Kidney (tissue), 14 donors: ENCODE results near the gene PHKA2. TPM values are rescaled to one million over a fixed set of nuclear protein-coding genes. Genes with fewer than 3 reads are reported as not detected.

ENCODE experiments used
- DNase-seq, 5 donors: peaks; one replicate each; pipeline ENCODE4 v3.0.0-alpha.2; 2013 to 2020
- FAIRE-seq: peaks from 2 replicates; lab custom pipeline; 2012; peaks lifted over from hg19 to GRCh38; lab: Jason Lieb, UNC
- H3K27ac ChIP-seq, 2 donors: one replicate each; pipeline ENCODE4 v1.7.0; 2013; ENCODE audit warnings: low read depth in 2 of 2, low read length in 2 of 2, inconsistent platforms in 1 of 2
- H3K27me3 ChIP-seq: one replicate; pipeline ENCODE4 v1.7.1; 2013; ENCODE audit warnings: low read length, inconsistent platforms; ENCODE audit not compliant: control insufficient read depth, insufficient read depth
- H3K36me3 ChIP-seq, 3 donors: one replicate each; pipeline versions ENCODE4 v1.7.0 to v1.7.1; 2013; ENCODE audit warnings: low read length in 3 of 3, control low read depth in 1 of 3, inconsistent platforms in 1 of 3; ENCODE audit not compliant: insufficient read depth in 3 of 3, control insufficient read depth in 2 of 3
- H3K4me1 ChIP-seq, 3 donors: one replicate each; pipeline versions ENCODE4 v1.7.0 to v1.7.1; 2013; ENCODE audit warnings: low read length in 3 of 3, inconsistent platforms in 1 of 3, low read depth in 1 of 3; ENCODE audit not compliant: control insufficient read depth in 2 of 3, insufficient read depth in 2 of 3
- H3K4me3 ChIP-seq, 3 donors: one replicate each; pipeline versions ENCODE4 v1.7.0 to v1.8.1; 2013; ENCODE audit warnings: low read length in 3 of 3, control low read depth in 1 of 3, inconsistent platforms in 1 of 3
- H3K9ac ChIP-seq, 3 donors: one replicate each; pipeline versions ENCODE4 v1.7.0 to v1.7.1; 2013; ENCODE audit warnings: low read length in 3 of 3, control low read depth in 1 of 3, inconsistent platforms in 1 of 3
- H3K9me3 ChIP-seq, 3 donors: one replicate each; pipeline versions ENCODE4 v1.7.0 to v1.7.1; 2013; ENCODE audit warnings: low read length in 3 of 3, control low read depth in 1 of 3, inconsistent platforms in 1 of 3; ENCODE audit not compliant: control insufficient read depth in 2 of 3, insufficient read depth in 1 of 3
- intact Hi-C: fragments of 100-400 bp; cut with DNase I; formaldehyde crosslinking; loops from one replicate; pipeline ENCODE4 v1.11.1; 2022
- polyA plus RNA-seq: library from polyadenylated mRNA; stranded (reverse); fragments of 350-450 nt; fragmentation: Illumina TruSeq; extraction: RNeasy Lipid Tissue Mini Kit (QIAGEN cat#74804); gene quantifications from one replicate; pipeline ENCODE4 v1.2.3, GENCODE V29; 2014; ENCODE audit warnings: low read depth, low replicate concordance; ENCODE audit not compliant: insufficient read depth
- total RNA-seq: library from RNA; stranded (reverse); fragmentation: NEBNext Ultra II Directional; extraction: Animal tissue kit (Norgen Biotek cat#: 25700); gene quantifications from one replicate; pipeline ENCODE4 v1.2.1, GENCODE V29; 2021
- TF ChIP-seq, protein P1 (sequence below): IDR thresholded peaks from 3 replicates; pipeline ENCODE4 v1.5.1; 2012; ENCODE audit warnings: mild to moderate bottlenecking, moderate library complexity, borderline replicate concordance; ENCODE audit not compliant: insufficient read depth; ENCODE audit errors: extremely low read depth
- donor health status: control.
- donor health status: control.
- donor health status: control.
- donor health status: control.
- donor health status: control.
- donor health status: DM: yes; HTN: yes; CAD: no.
- donor health status: Normal renal cell carcinoma (clear cell type).

PHKA2 gene
- total and polyA plus RNA-seq, 2 donors from 2014 or later, result 14.7 to 26.3 TPM

DNA sequence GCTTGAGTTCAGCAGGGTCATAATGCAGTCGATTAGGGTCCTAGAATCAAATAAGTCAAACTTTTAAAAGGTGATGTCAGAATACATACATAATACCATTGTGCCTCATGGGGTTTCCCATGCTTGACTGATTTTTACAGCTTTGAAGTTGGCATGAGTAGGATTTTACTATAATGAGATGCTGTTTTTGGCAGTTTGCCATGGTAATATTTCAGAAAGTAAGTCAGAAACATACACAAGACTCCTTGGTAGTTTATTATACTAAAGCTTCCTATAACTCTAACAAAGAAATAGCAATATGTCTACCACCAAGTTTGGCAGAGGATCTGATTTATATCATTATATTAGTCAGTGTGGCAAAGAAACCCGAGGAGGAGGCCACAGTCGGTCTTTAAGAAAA lies 45.2 kb downstream of the PHKA2 start:
- no peak overlapping the region for H3K9ac ChIP-seq
- H3K27ac ChIP-seq, result no peak overlapping the region
- DNase-seq (peak in 2 of 5 donors; percentile 44 to 62), FAIRE-seq (no peak)
- H3K4me3 ChIP-seq, result no peak overlapping the region
- intact Hi-C loops, result no loop called here
- no peaks in the 10 kb centered on the region for H3K27me3 ChIP-seq
- TF ChIP-seq, protein P1, sequence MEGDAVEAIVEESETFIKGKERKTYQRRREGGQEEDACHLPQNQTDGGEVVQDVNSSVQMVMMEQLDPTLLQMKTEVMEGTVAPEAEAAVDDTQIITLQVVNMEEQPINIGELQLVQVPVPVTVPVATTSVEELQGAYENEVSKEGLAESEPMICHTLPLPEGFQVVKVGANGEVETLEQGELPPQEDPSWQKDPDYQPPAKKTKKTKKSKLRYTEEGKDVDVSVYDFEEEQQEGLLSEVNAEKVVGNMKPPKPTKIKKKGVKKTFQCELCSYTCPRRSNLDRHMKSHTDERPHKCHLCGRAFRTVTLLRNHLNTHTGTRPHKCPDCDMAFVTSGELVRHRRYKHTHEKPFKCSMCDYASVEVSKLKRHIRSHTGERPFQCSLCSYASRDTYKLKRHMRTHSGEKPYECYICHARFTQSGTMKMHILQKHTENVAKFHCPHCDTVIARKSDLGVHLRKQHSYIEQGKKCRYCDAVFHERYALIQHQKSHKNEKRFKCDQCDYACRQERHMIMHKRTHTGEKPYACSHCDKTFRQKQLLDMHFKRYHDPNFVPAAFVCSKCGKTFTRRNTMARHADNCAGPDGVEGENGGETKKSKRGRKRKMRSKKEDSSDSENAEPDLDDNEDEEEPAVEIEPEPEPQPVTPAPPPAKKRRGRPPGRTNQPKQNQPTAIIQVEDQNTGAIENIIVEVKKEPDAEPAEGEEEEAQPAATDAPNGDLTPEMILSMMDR, result no peak
- H3K36me3 ChIP-seq, result peaks cover 0 to 9% (median 0%) of the 10 kb centered on the region in 3 donors
- H3K4me1 ChIP-seq, result no peaks in the 10 kb centered on the region
- H3K9me3 ChIP-seq, result no peaks in the 10 kb centered on the region

GRCh38 chrX:18937173-18937572 lies 46.7 kb downstream of the PHKA2 start:
- no peak for DNase-seq
- Histone ChIP-seq H3K36me3 (peaks cover 0 to 9% (median 0%) of the 10 kb centered on the region in 3 donors), H3K4me1 (no peaks in the 10 kb centered on the region), H3K9me3 (no peaks in the 10 kb centered on the region), H3K27ac (no peak overlapping the region), H3K4me3 (no peak overlapping the region), H3K9ac (no peak overlapping the region), H3K27me3 (no peaks in the 10 kb centered on the region)
- no peak for FAIRE-seq
- intact Hi-C loops, result no loop called here
- TF ChIP-seq, protein P1, result no peak

DNA sequence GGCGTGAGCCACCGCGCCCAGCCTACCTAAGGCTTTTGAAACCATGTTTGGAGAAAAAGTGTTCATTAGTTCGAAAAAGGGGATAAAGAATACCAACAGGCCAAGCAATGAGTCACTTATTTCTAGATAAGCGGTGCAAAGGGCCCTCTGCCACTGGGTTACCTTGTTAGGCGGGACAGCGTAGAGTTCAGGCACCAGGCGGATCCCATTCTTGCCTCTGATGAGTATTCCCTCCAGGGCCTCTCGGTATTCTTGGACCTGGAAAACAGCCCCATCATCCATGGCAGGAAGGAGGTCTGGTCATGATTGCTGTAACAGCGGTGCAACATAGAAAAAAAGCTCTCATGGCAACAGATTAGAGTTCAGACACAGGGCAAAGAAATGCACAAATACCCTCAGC lies 48.0 kb downstream of the PHKA2 start:
- DNase-seq (no peak), FAIRE-seq (no peak)
- no peak overlapping the region for H3K4me3 ChIP-seq
- H3K9ac ChIP-seq, result no peak overlapping the region
- TF ChIP-seq, protein P1, result no peak
- no peaks in the 10 kb centered on the region for H3K9me3 ChIP-seq
- intact Hi-C loops, result no loop called here
- no peaks in the 10 kb centered on the region for H3K4me1 ChIP-seq
- H3K27me3 ChIP-seq, result no peaks in the 10 kb centered on the region
- no peak overlapping the region for H3K27ac ChIP-seq
- H3K36me3 ChIP-seq, result peaks cover 0 to 14% (median 3%) of the 10 kb centered on the region in 3 donors

DNA sequence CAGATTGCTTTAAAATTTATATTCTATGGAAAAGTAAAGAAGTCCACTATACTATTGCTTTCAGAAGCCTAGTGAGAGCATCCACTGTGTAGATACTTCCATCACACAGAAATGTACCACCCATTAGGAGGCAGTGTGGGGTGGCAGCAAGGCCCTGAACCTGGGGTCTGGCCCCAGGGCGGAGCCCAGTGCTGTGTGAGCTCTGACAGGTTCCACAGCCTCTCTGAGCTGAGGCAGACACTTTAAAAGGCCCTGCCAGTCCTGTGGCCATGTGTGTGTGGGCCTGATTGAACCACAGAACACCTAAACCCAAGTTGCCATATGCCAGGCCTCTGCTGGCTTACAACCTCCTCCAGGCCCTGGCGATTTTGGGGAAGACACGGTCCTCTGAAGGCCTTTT lies 49.2 kb downstream of the PHKA2 start:
- no peaks in the 10 kb centered on the region for H3K27me3 ChIP-seq
- no peaks in the 10 kb centered on the region for H3K4me1 ChIP-seq
- intact Hi-C loops, result no loop called here
- FAIRE-seq (no peak), DNase-seq (no peak)
- no peak overlapping the region for H3K27ac ChIP-seq
- H3K4me3 ChIP-seq, result no peak overlapping the region
- TF ChIP-seq, protein P1, result no peak
- H3K9me3 ChIP-seq, result no peaks in the 10 kb centered on the region
- no peak overlapping the region for H3K9ac ChIP-seq
- H3K36me3 ChIP-seq, result peaks cover 0 to 14% (median 3%) of the 10 kb centered on the region in 3 donors
